Sigmoid colon (tissue), 4 donors: ENCODE data around the gene SECTM1.

Experiments used
- POLR2AphosphoS5 ChIP-seq, 4 donors: sonication (generic); formaldehyde crosslinking; IDR thresholded peaks; one replicate each; pipeline ENCODE4 v1.6.1; 2017; ENCODE audit warnings: antibody characterized with exemption in 4 of 4
- TF ChIP-seq, protein P1 (sequence below), 4 experiments: fragments of 450-650 bp in 3 of 4; fragments of 200-600 bp in 1 of 4; IDR thresholded peaks; one replicate each; pipeline ENCODE4 v1.5.1; 2016 to 2019; ENCODE audit warnings: antibody characterized with exemption in 4 of 4, mild to moderate bottlenecking in 3 of 4, moderate library complexity in 2 of 4

DNA sequence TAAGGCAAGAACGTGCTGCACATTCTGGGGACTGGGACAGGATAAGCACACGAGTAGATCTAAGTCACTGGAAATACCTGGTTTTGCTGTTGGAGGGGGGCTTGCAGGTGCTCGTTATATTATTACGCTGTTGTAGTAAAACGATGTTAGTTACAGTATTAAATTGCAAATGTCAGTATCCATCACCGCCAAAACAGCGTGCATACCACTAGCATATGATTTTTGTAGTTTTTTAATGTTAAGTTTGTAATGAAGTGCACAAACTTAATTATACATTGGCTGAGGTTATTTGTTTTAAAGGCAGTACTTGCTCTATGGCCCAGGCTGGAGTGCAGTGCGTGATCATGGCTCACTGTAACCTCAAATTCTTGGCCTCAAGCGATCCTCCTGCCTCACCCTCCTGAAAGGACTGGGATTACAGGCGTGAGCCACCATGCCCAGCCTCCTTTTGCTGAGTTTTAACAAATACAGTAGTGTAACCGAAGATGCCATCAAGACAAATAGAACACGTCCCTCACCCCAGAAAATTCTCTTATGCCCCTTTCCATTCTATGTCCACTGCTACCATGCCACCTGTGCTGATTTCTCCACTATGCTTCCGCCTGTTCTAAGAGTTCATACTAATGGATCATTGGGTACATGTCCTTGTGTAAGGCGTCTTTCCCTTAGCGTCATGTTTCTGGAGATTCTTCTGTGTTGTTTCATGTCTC lies 39.3 kb downstream of the SECTM1 start:
- TF ChIP-seq, protein P1, sequence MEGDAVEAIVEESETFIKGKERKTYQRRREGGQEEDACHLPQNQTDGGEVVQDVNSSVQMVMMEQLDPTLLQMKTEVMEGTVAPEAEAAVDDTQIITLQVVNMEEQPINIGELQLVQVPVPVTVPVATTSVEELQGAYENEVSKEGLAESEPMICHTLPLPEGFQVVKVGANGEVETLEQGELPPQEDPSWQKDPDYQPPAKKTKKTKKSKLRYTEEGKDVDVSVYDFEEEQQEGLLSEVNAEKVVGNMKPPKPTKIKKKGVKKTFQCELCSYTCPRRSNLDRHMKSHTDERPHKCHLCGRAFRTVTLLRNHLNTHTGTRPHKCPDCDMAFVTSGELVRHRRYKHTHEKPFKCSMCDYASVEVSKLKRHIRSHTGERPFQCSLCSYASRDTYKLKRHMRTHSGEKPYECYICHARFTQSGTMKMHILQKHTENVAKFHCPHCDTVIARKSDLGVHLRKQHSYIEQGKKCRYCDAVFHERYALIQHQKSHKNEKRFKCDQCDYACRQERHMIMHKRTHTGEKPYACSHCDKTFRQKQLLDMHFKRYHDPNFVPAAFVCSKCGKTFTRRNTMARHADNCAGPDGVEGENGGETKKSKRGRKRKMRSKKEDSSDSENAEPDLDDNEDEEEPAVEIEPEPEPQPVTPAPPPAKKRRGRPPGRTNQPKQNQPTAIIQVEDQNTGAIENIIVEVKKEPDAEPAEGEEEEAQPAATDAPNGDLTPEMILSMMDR (IDR thresholded peaks at IDR 0.05): no peak
- TF ChIP-seq POLR2AphosphoS5 (IDR thresholded peaks at IDR 0.05): peak in 1 of 4 donors; percentile 34
